Activated naive CD8-positive, alpha-beta T cell treated with anti-CD3 and anti-CD28 coated beads, Interleukin-2, amount 10 ng/mL, durations not matched to agents 7 days and 5 days (primary cell): ENCODE results near the gene GPRIN3. TPM values are rescaled to one million over a fixed set of nuclear protein-coding genes. Genes with fewer than 3 reads are reported as not detected.
A peak's percentile ranks its signal among the peaks of the same experiment; 100 is the strongest.

Source experiments
- ATAC-seq: fragments of 150-1000 bp; cut with Tn5 transposase; one replicate; pipeline ENCODE4 v1.10.0; 2021; ENCODE audit warnings: low read depth, moderate library complexity
- POLR2A ChIA-PET: fragments of 350-600 bp; sonication (Branson Sonifier 250); formaldehyde crosslinking; loops from one replicate; lab custom pipeline; 2021; ENCODE audit warnings: antibody characterized with exemption; lab: Charles Lee
- DNase-seq: peaks from one replicate; pipeline ENCODE4 v3.0.0; 2021
- H3K27ac Mint-ChIP-seq: one replicate; pipeline ENCODE4 v1.8.0; 2022; ENCODE audit warnings: mild to moderate bottlenecking, mixed read lengths
- H3K27me3 Mint-ChIP-seq: one replicate; pipeline ENCODE4 v1.8.0; 2022; ENCODE audit warnings: mild to moderate bottlenecking, moderate library complexity, mixed read lengths
- H3K36me3 Mint-ChIP-seq: one replicate; pipeline ENCODE4 v1.8.0; 2021; ENCODE audit warnings: mild to moderate bottlenecking, mixed read lengths
- H3K4me1 Mint-ChIP-seq: one replicate; pipeline ENCODE4 v1.8.0; 2021; ENCODE audit warnings: mixed read lengths
- H3K4me3 Mint-ChIP-seq: one replicate; pipeline ENCODE4 v1.8.0; 2022; ENCODE audit warnings: mild to moderate bottlenecking, moderate library complexity, mixed read lengths
- H3K9me3 Mint-ChIP-seq: one replicate; pipeline ENCODE4 v1.8.0; 2021; ENCODE audit warnings: mixed read lengths
- total RNA-seq, 2 experiments: library from RNA; stranded (reverse); gene quantifications; one replicate each; pipeline ENCODE4 v1.2.3, GENCODE V29; 2021

Gene GPRIN3
- total RNA-seq, 2 experiments from 2014 or later = 23.9 to 25.5 TPM

GRCh38 chr4:89306486-89307177, 968 bp downstream of the GPRIN3 start:
- DNase-seq = no peak

GRCh38 chr4:89305712-89306437, 1.7 kb downstream of the GPRIN3 start:
- H3K27ac Mint-ChIP-seq = peak overlapping the region; percentile 87
- H3K4me1 Mint-ChIP-seq = peaks cover 43% of the 10 kb centered on the region
- no peaks in the 10 kb centered on the region for H3K27me3 Mint-ChIP-seq
- peak overlapping the region; percentile 97 for H3K4me3 Mint-ChIP-seq
- no peaks in the 10 kb centered on the region for H3K9me3 Mint-ChIP-seq
- DNase-seq = no peak
- no peak for ATAC-seq
- POLR2A ChIA-PET = interaction anchor here (0.6 to 2.9 kb wide), 3 partner anchors 11 to 20 kb away, joined by 3 to 15 read pairs (median 7); no protein-coding TSS in a partner anchor
- H3K36me3 Mint-ChIP-seq = peaks cover 18% of the 10 kb centered on the region

More at GRCh38 chr4:89306486-89307177, 968 bp downstream of the GPRIN3 start:
- H3K27ac Mint-ChIP-seq = peak overlapping the region; percentile 87
- peaks cover 40% of the 10 kb centered on the region for H3K4me1 Mint-ChIP-seq
- peak; percentile 9 for ATAC-seq
- H3K4me3 Mint-ChIP-seq = peak overlapping the region; percentile 97
- H3K9me3 Mint-ChIP-seq = no peaks in the 10 kb centered on the region
- POLR2A ChIA-PET = interaction anchor here (2.9 kb wide), 1 partner anchor 12 kb away, joined by 15 read pairs; no protein-coding TSS in a partner anchor
- no peaks in the 10 kb centered on the region for H3K27me3 Mint-ChIP-seq
- H3K36me3 Mint-ChIP-seq = peaks cover 18% of the 10 kb centered on the region

- peak overlapping the region; percentile 97 for H3K4me3 Mint-ChIP-seq
- peak overlapping the region; percentile 15 for H3K27ac Mint-ChIP-seq
- no peak for DNase-seq
- no peaks in the 10 kb centered on the region for H3K9me3 Mint-ChIP-seq
- no peak for ATAC-seq
- peaks cover 18% of the 10 kb centered on the region for H3K36me3 Mint-ChIP-seq
- no peaks in the 10 kb centered on the region for H3K27me3 Mint-ChIP-seq
- POLR2A ChIA-PET = interaction anchor here (2.1 to 2.9 kb wide), 2 partner anchors 10 to 12 kb away, joined by 7 to 15 read pairs; no protein-coding TSS in a partner anchor
- H3K4me1 Mint-ChIP-seq = peaks cover 50% of the 10 kb centered on the region
Measured at GRCh38 chr4:89305028-89305427, 2.6 kb downstream of the GPRIN3 start.

- peaks cover 52% of the 10 kb centered on the region for H3K4me1 Mint-ChIP-seq
- ATAC-seq = no peak
- peaks cover 18% of the 10 kb centered on the region for H3K36me3 Mint-ChIP-seq
- no peaks in the 10 kb centered on the region for H3K9me3 Mint-ChIP-seq
- H3K27me3 Mint-ChIP-seq = no peaks in the 10 kb centered on the region
- peak overlapping the region; percentile 15 for H3K4me3 Mint-ChIP-seq
- H3K27ac Mint-ChIP-seq = peak overlapping the region; percentile 27
- no peak for DNase-seq
- POLR2A ChIA-PET = interaction anchor here (2.1 to 2.9 kb wide), 2 partner anchors 9 to 13 kb away, joined by 7 to 15 read pairs; no protein-coding TSS in a partner anchor
Measured at GRCh38 chr4:89303814-89304388, 3.7 kb downstream of the GPRIN3 start.

GRCh38 chr4:89303177-89303576, 4.4 kb downstream of the GPRIN3 start:
- Mint-ChIP-seq H3K4me1 (peaks cover 55% of the 10 kb centered on the region), H3K9me3 (no peaks in the 10 kb centered on the region), H3K36me3 (peaks cover 18% of the 10 kb centered on the region), H3K27me3 (no peaks in the 10 kb centered on the region), H3K27ac (peak overlapping the region; percentile 76), H3K4me3 (peak overlapping the region; percentile 77)
- no peak for DNase-seq
- ATAC-seq = peak; percentile 14
- POLR2A ChIA-PET = interaction anchor here (1.1 kb wide), 1 partner anchor 8 kb away, joined by 3 read pairs; no protein-coding TSS in a partner anchor

- Mint-ChIP-seq H3K36me3 (peaks cover 23% of the 10 kb centered on the region), H3K27me3 (no peaks in the 10 kb centered on the region), H3K9me3 (no peaks in the 10 kb centered on the region), H3K4me1 (peaks cover 66% of the 10 kb centered on the region), H3K27ac (peak overlapping the region; percentile 10), H3K4me3 (peak overlapping the region; percentile 36)
- POLR2A ChIA-PET = no interaction called here
- DNase-seq = no peak
- no peak for ATAC-seq
Measured at GRCh38 chr4:89301902-89302301, 5.7 kb downstream of the GPRIN3 start.

- peaks cover 19% of the 10 kb centered on the region for H3K36me3 Mint-ChIP-seq
- no peaks in the 10 kb centered on the region for H3K27me3 Mint-ChIP-seq
- H3K27ac Mint-ChIP-seq = peak overlapping the region; percentile 85
- peak overlapping the region; percentile 36 for H3K4me3 Mint-ChIP-seq
- H3K4me1 Mint-ChIP-seq = peaks cover 65% of the 10 kb centered on the region
- ATAC-seq = no peak
- no peaks in the 10 kb centered on the region for H3K9me3 Mint-ChIP-seq
- POLR2A ChIA-PET = interaction anchor here (3.1 kb wide), 1 partner anchor 16 kb away, joined by 22 read pairs; no protein-coding TSS in a partner anchor
- no peak for DNase-seq
Measured at GRCh38 chr4:89301003-89301402, 6.6 kb downstream of the GPRIN3 start.

- Mint-ChIP-seq H3K27me3 (no peaks in the 10 kb centered on the region), H3K4me1 (peaks cover 63% of the 10 kb centered on the region), H3K27ac (peak overlapping the region; percentile 89), H3K4me3 (peak overlapping the region; percentile 69), H3K36me3 (peaks cover 19% of the 10 kb centered on the region), H3K9me3 (no peaks in the 10 kb centered on the region)
- DNase-seq = no peak
- ATAC-seq = no peak
- POLR2A ChIA-PET = interaction anchor here (1.0 to 3.1 kb wide), 2 partner anchors 17 kb away, joined by 4 to 22 read pairs; no protein-coding TSS in a partner anchor
Measured at GRCh38 chr4:89300499-89300898, 7.1 kb downstream of the GPRIN3 start.

GRCh38 chr4:89300060-89300459, 7.5 kb downstream of the GPRIN3 start:
- no peak for DNase-seq
- POLR2A ChIA-PET = interaction anchor here (1.0 to 3.1 kb wide), 7 partner anchors 8 to 1015 kb away, joined by 4 to 26 read pairs (median 9); partner anchors contain the start of genes GPRIN3, HERC5 and PPM1K
- Mint-ChIP-seq H3K27me3 (no peaks in the 10 kb centered on the region), H3K27ac (peak overlapping the region; percentile 89), H3K36me3 (peaks cover 17% of the 10 kb centered on the region), H3K4me1 (peaks cover 63% of the 10 kb centered on the region), H3K4me3 (peak overlapping the region; percentile 69), H3K9me3 (no peaks in the 10 kb centered on the region)
- ATAC-seq = no peak

- no peak for DNase-seq
- Mint-ChIP-seq H3K36me3 (peaks cover 16% of the 10 kb centered on the region), H3K9me3 (no peaks in the 10 kb centered on the region), H3K27ac (peak overlapping the region; percentile 100), H3K4me1 (peaks cover 67% of the 10 kb centered on the region), H3K4me3 (peak overlapping the region; percentile 95), H3K27me3 (no peaks in the 10 kb centered on the region)
- peak; percentile 55 for ATAC-seq
- POLR2A ChIA-PET = interaction anchor here (1.0 to 3.1 kb wide), 8 partner anchors 9 to 1015 kb away, joined by 4 to 26 read pairs (median 7); partner anchors contain the start of genes GPRIN3, HERC5 and PPM1K
Measured at GRCh38 chr4:89299153-89299791, 8.3 kb downstream of the GPRIN3 start.

GRCh38 chr4:89298788-89299152, 8.8 kb downstream of the GPRIN3 start:
- Mint-ChIP-seq H3K27me3 (no peaks in the 10 kb centered on the region), H3K4me3 (peak overlapping the region; percentile 95), H3K9me3 (no peaks in the 10 kb centered on the region), H3K36me3 (peaks cover 12% of the 10 kb centered on the region), H3K27ac (peak overlapping the region; percentile 100), H3K4me1 (peaks cover 66% of the 10 kb centered on the region)
- POLR2A ChIA-PET = interaction anchor here (1.0 to 3.1 kb wide), 10 partner anchors 9 to 1014 kb away, joined by 3 to 26 read pairs (median 4); partner anchors contain the start of genes GPRIN3, HERC5 and PPM1K
- DNase-seq = no peak
- ATAC-seq = peak; percentile 27

GRCh38 chr4:89298155-89298554, 9.4 kb downstream of the GPRIN3 start:
- H3K27ac Mint-ChIP-seq = peak overlapping the region; percentile 100
- POLR2A ChIA-PET = interaction anchor here (1.0 to 3.1 kb wide), 9 partner anchors 9 to 841 kb away, joined by 3 to 26 read pairs (median 5); partner anchors contain the start of genes GPRIN3 and HERC5

More at GRCh38 chr4:89298155-89298554, 9.4 kb downstream of the GPRIN3 start:
- H3K9me3 Mint-ChIP-seq = no peaks in the 10 kb centered on the region
- no peak for DNase-seq
- peaks cover 68% of the 10 kb centered on the region for H3K4me1 Mint-ChIP-seq
- H3K27me3 Mint-ChIP-seq = no peaks in the 10 kb centered on the region
- peaks cover 13% of the 10 kb centered on the region for H3K36me3 Mint-ChIP-seq
- peak; percentile 51 for ATAC-seq
- H3K4me3 Mint-ChIP-seq = peak overlapping the region; percentile 95
